ENCODE results near the gene DPEP2NB.

The DPEP2NB gene

GRCh38 chr16:68047987-68048386 lies 32.3 kb upstream of the DPEP2NB start:
- TF ChIP-seq CTCF (conservative IDR thresholded peaks at IDR 0.05; ENCODE audit: low read depth, low read length) = no peak
- H3K4me3 ChIP-seq (ENCODE audit: low read depth, low read length) = no peak overlapping the region
- DNase-seq (ENCODE audit: low read depth) = no peak

- no peak for TF ChIP-seq CTCF (conservative IDR thresholded peaks at IDR 0.05; ENCODE audit: low read depth, low read length)
Measured at GRCh38 chr16:68046106-68046505, 30.4 kb upstream of the DPEP2NB start.

GRCh38 chr16:68041783-68042182 lies 26.1 kb upstream of the DPEP2NB start:
- no peak overlapping the region for H3K4me3 ChIP-seq (ENCODE audit: low read depth, low read length)
- DNase-seq (ENCODE audit: low read depth) = no peak
- no peak for TF ChIP-seq CTCF (conservative IDR thresholded peaks at IDR 0.05; ENCODE audit: low read depth, low read length)

More at GRCh38 chr16:68046106-68046505, 30.4 kb upstream of the DPEP2NB start:
- no peak overlapping the region for H3K4me3 ChIP-seq (ENCODE audit: low read depth, low read length)
- DNase-seq (ENCODE audit: low read depth) = no peak

GRCh38 chr16:68040506-68041288 lies 25.0 kb upstream of the DPEP2NB start:
- peak; percentile 90 for TF ChIP-seq CTCF (conservative IDR thresholded peaks at IDR 0.05; ENCODE audit: low read depth, low read length)
- DNase-seq (ENCODE audit: low read depth) = peak; percentile 65
- H3K4me3 ChIP-seq (ENCODE audit: low read depth, low read length) = no peak overlapping the region

- DNase-seq (ENCODE audit: low read depth) = no peak
- TF ChIP-seq CTCF (conservative IDR thresholded peaks at IDR 0.05; ENCODE audit: low read depth, low read length) = no peak
- H3K4me3 ChIP-seq (ENCODE audit: low read depth, low read length) = no peak overlapping the region
Measured at GRCh38 chr16:68037841-68038597, 22.3 kb upstream of the DPEP2NB start.

GRCh38 chr16:68035227-68035626 lies 19.5 kb upstream of the DPEP2NB start:
- no peak for TF ChIP-seq CTCF (conservative IDR thresholded peaks at IDR 0.05; ENCODE audit: low read depth, low read length)
- H3K4me3 ChIP-seq (ENCODE audit: low read depth, low read length) = no peak overlapping the region
- peak; percentile 22 for DNase-seq (ENCODE audit: low read depth)

Data from choroid plexus epithelial cell (primary cell).